Measurements from ENCODE around the gene CASZ1.

Gene CASZ1

GRCh38 chr1:10664251-10664650 lies 132.2 kb downstream of the CASZ1 start:
- H3K27ac ChIP-seq, result no peak overlapping the region
- DNase-seq (ENCODE audit: low read depth, low spot score), result no peak

- DNase-seq (ENCODE audit: low read depth, low spot score), result no peak
- no peak overlapping the region for H3K27ac ChIP-seq
These were observed 132.8 kb downstream of the CASZ1 start for GRCh38 chr1:10663678-10664035.

- no peak overlapping the region for H3K27ac ChIP-seq
- DNase-seq (ENCODE audit: low read depth, low spot score), result no peak
These were observed 133.4 kb downstream of the CASZ1 start for GRCh38 chr1:10662824-10663677.

- DNase-seq (ENCODE audit: low read depth, low spot score), result no peak
- H3K27ac ChIP-seq, result no peak overlapping the region
These were observed 134.3 kb downstream of the CASZ1 start for GRCh38 chr1:10662090-10662688.

GRCh38 chr1:10661453-10661852 lies 135.0 kb downstream of the CASZ1 start:
- H3K27ac ChIP-seq, result no peak overlapping the region
- no peak for DNase-seq (ENCODE audit: low read depth, low spot score)

GRCh38 chr1:10659646-10660540 lies 136.6 kb downstream of the CASZ1 start:
- DNase-seq (ENCODE audit: low read depth, low spot score), result no peak
- H3K27ac ChIP-seq, result no peak overlapping the region

GRCh38 chr1:10659218-10659617 lies 137.2 kb downstream of the CASZ1 start:
- H3K27ac ChIP-seq, result no peak overlapping the region
- no peak for DNase-seq (ENCODE audit: low read depth, low spot score)

GRCh38 chr1:10658396-10659066 lies 137.9 kb downstream of the CASZ1 start:
- H3K27ac ChIP-seq, result no peak overlapping the region
- DNase-seq (ENCODE audit: low read depth, low spot score), result no peak

- H3K27ac ChIP-seq, result no peak overlapping the region
- no peak for DNase-seq (ENCODE audit: low read depth, low spot score)
These were observed 139.2 kb downstream of the CASZ1 start for GRCh38 chr1:10657088-10657847.

GRCh38 chr1:10656431-10656830 lies 140.0 kb downstream of the CASZ1 start:
- DNase-seq (ENCODE audit: low read depth, low spot score), result no peak
- no peak overlapping the region for H3K27ac ChIP-seq

GRCh38 chr1:10655002-10655401 lies 141.4 kb downstream of the CASZ1 start:
- H3K27ac ChIP-seq, result no peak overlapping the region
- DNase-seq (ENCODE audit: low read depth, low spot score), result no peak

GRCh38 chr1:10653370-10654125 lies 142.9 kb downstream of the CASZ1 start:
- DNase-seq (ENCODE audit: low read depth, low spot score), result no peak
- no peak overlapping the region for H3K27ac ChIP-seq

GRCh38 chr1:10652626-10653025 lies 143.8 kb downstream of the CASZ1 start:
- no peak for DNase-seq (ENCODE audit: low read depth, low spot score)
- no peak overlapping the region for H3K27ac ChIP-seq

GRCh38 chr1:10651793-10652192 lies 144.7 kb downstream of the CASZ1 start:
- DNase-seq (ENCODE audit: low read depth, low spot score), result no peak
- H3K27ac ChIP-seq, result no peak overlapping the region

- no peak overlapping the region for H3K27ac ChIP-seq
- no peak for DNase-seq (ENCODE audit: low read depth, low spot score)
These were observed 145.1 kb downstream of the CASZ1 start for GRCh38 chr1:10651389-10651766.

- no peak overlapping the region for H3K27ac ChIP-seq
- no peak for DNase-seq (ENCODE audit: low read depth, low spot score)
These were observed 145.7 kb downstream of the CASZ1 start for GRCh38 chr1:10650556-10651388.

- DNase-seq (ENCODE audit: low read depth, low spot score), result no peak
- no peak overlapping the region for H3K27ac ChIP-seq
These were observed 146.8 kb downstream of the CASZ1 start for GRCh38 chr1:10649517-10650201.

All from epithelial cell of prostate (primary cell).